Thoracic aorta (tissue), 2 donors: Measurements from ENCODE around the gene E4F1. TPM values are rescaled to one million over a fixed set of nuclear protein-coding genes. Genes with fewer than 3 reads are reported as not detected.
A peak's percentile ranks its signal among the peaks of the same experiment; 100 is the strongest.
"Not testable (repeated sequence)": the region's sequence is repeated elsewhere in the genome, so short reads cannot be mapped to it uniquely, and the experiment has no call there.

Source experiments
- ATAC-seq: fragments of 150-250 bp; one replicate; pipeline ENCODE4 v1.8.0; 2017; ENCODE audit warnings: low read depth; ENCODE audit not compliant: insufficient number of reproducible peaks, low FRiP score
- DNase-seq: peaks from one replicate; pipeline ENCODE4 v3.0.0-alpha.2; 2020; ENCODE audit warnings: low spot score
- H3K27ac ChIP-seq, 2 donors: fragments of 200-600 bp; sonication (generic); 1 replicate in 1 of 2; 2 replicates in 1 of 2; pipeline ENCODE4 v1.5.1; 2016; ENCODE audit warnings: mild to moderate bottlenecking in 2 of 2, moderate library complexity in 2 of 2
- H3K27me3 ChIP-seq: fragments of 200-600 bp; sonication (generic); replicated peaks from 2 replicates; pipeline ENCODE4 v1.6.0; 2016; ENCODE audit warnings: mild to moderate bottlenecking; ENCODE audit not compliant: insufficient read depth
- H3K36me3 ChIP-seq: fragments of 200-600 bp; sonication (generic); one replicate; pipeline ENCODE4 v1.5.1; 2016
- H3K4me1 ChIP-seq, 2 donors: fragments of 200-600 bp; sonication (generic); 1 replicate in 1 of 2; 2 replicates in 1 of 2; pipeline versions ENCODE4 v1.5.1 to v1.6.0; 2016; ENCODE audit warnings: low read depth in 2 of 2, mild to moderate bottlenecking in 1 of 2; ENCODE audit not compliant: control insufficient read depth in 1 of 2
- H3K4me3 ChIP-seq: fragments of 200-600 bp; sonication (generic); 2 replicates; pipeline ENCODE4 v1.5.1; 2016; ENCODE audit warnings: mild to moderate bottlenecking
- H3K9me3 ChIP-seq: fragments of 200-600 bp; sonication (generic); 2 replicates; pipeline ENCODE4 v1.5.1; 2016
- total RNA-seq, 2 donors: library from RNA; depleted of rRNA; stranded (reverse); fragments of >200 nt; gene quantifications; one replicate each; pipeline versions ENCODE4 v1.1.0 to v1.2.3, GENCODE V29; 2016
- TF ChIP-seq, protein P1 (sequence below): fragments of 200-600 bp; sonication (generic); IDR thresholded peaks from one replicate; pipeline ENCODE4 v1.5.1; 2019; ENCODE audit warnings: antibody characterized with exemption

E4F1 gene
- total RNA-seq, 2 donors from 2014 or later: 44.0 to 50.2 TPM

GRCh38 chr16:2260250-2260649 lies 36.9 kb downstream of the E4F1 start:
- no peak for ATAC-seq
- Histone ChIP-seq H3K4me3 (no peak overlapping the region), H3K9me3 (no peaks in the 10 kb centered on the region), H3K4me1 (peaks cover 0 to 5% of the 10 kb centered on the region in 2 donors), H3K27me3 (no peaks in the 10 kb centered on the region), H3K27ac (no peak overlapping the region), H3K36me3 (peaks cover 76% of the 10 kb centered on the region)
- DNase-seq: no peak
- TF ChIP-seq, protein P1, sequence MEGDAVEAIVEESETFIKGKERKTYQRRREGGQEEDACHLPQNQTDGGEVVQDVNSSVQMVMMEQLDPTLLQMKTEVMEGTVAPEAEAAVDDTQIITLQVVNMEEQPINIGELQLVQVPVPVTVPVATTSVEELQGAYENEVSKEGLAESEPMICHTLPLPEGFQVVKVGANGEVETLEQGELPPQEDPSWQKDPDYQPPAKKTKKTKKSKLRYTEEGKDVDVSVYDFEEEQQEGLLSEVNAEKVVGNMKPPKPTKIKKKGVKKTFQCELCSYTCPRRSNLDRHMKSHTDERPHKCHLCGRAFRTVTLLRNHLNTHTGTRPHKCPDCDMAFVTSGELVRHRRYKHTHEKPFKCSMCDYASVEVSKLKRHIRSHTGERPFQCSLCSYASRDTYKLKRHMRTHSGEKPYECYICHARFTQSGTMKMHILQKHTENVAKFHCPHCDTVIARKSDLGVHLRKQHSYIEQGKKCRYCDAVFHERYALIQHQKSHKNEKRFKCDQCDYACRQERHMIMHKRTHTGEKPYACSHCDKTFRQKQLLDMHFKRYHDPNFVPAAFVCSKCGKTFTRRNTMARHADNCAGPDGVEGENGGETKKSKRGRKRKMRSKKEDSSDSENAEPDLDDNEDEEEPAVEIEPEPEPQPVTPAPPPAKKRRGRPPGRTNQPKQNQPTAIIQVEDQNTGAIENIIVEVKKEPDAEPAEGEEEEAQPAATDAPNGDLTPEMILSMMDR: no peak

- ATAC-seq: not testable (repeated sequence)
- peaks cover 50% of the 10 kb centered on the region for H3K36me3 ChIP-seq
Measured at GRCh38 chr16:2263026-2263425, 39.6 kb downstream of the E4F1 start.

GRCh38 chr16:2266887-2267286 lies 43.5 kb downstream of the E4F1 start:
- H3K27me3 ChIP-seq, DNase-seq, H3K9me3 ChIP-seq, ATAC-seq: not testable (repeated sequence)
- peak overlapping the region; percentile 83 for H3K4me3 ChIP-seq
- H3K4me1 ChIP-seq: peaks cover 11 to 38% of the 10 kb centered on the region in 2 donors
- peaks cover 23% of the 10 kb centered on the region for H3K36me3 ChIP-seq
- peak overlapping the region in 1 of 2 donors; percentile 94 for H3K27ac ChIP-seq

More at GRCh38 chr16:2263026-2263425, 39.6 kb downstream of the E4F1 start:
- H3K27me3 ChIP-seq, H3K9me3 ChIP-seq, DNase-seq, H3K4me3 ChIP-seq, H3K27ac ChIP-seq: not testable (repeated sequence)
- H3K4me1 ChIP-seq: peaks cover 4 to 23% of the 10 kb centered on the region in 2 donors

GRCh38 chr16:2267505-2267912 lies 44.1 kb downstream of the E4F1 start:
- Histone ChIP-seq H3K36me3 (peaks cover 17% of the 10 kb centered on the region), H3K27ac (peak overlapping the region; percentile 94 to 95), H3K4me1 (peaks cover 11 to 38% of the 10 kb centered on the region in 2 donors), H3K4me3 (peak overlapping the region; percentile 83)
- ATAC-seq: peak; percentile 51
- DNase-seq, H3K27me3 ChIP-seq, H3K9me3 ChIP-seq: not testable (repeated sequence)

GRCh38 chr16:2267913-2268666 lies 44.7 kb downstream of the E4F1 start, which contains the start of gene RNPS1:
TSS of gene RNPS1 (minus strand) at chr16:2268126. CDS start at chr16:2264643, 3,483 bp downstream.
- TF ChIP-seq, protein P1: no peak
- peaks cover 11 to 38% of the 10 kb centered on the region in 2 donors for H3K4me1 ChIP-seq
- DNase-seq: peak; percentile 77
- peaks cover 11% of the 10 kb centered on the region for H3K36me3 ChIP-seq
- no peaks in the 10 kb centered on the region for H3K27me3 ChIP-seq
- ATAC-seq: peak; percentile 89
- no peaks in the 10 kb centered on the region for H3K9me3 ChIP-seq
- peak within 1 kb of the TSS; percentile 83 for H3K4me3 ChIP-seq
- H3K27ac ChIP-seq: peak within 1 kb of the TSS; percentile 94 to 95

DNA sequence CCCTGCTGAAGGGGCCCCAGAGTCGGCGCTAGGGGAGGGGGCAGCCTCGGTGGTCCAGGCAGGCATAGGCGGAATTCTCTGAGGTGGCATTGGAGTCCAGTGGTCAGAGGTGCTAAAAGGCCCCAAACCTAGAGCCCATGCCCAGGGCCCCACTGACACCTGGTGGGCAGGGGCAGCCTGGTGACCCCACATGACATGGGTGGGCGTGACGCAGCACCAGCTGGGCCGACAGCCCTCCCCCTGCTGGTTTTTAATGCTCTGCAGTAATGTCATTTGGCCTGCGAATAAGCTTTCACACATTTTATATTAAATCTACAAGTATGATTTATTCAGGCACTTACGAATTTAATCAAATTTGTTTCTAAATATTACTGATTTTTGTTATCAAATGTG lies 46.7 kb downstream of the E4F1 start:
- ATAC-seq (no peak), DNase-seq (no peak)
- TF ChIP-seq, protein P1: no peak
- Histone ChIP-seq H3K36me3 (peaks cover 1% of the 10 kb centered on the region), H3K4me1 (peaks cover 11 to 35% of the 10 kb centered on the region in 2 donors), H3K4me3 (no peak overlapping the region), H3K9me3 (no peaks in the 10 kb centered on the region), H3K27me3 (no peaks in the 10 kb centered on the region), H3K27ac (no peak overlapping the region)
